ENCODE measurements around the gene PGA3.
"Not testable (repeated sequence)": the region's sequence is repeated elsewhere in the genome, so short reads cannot be mapped to it uniquely, and the experiment has no call there.

PGA3 gene

GRCh38 chr11:61202950-61203746 is at the start of gene PGA3:
Gene PGA3 (plus strand): TSS chr11:61203515. CDS start chr11:61203565, 50 bp downstream.
- not testable (repeated sequence) for DNase-seq (ENCODE audit: low spot score)

DNA sequence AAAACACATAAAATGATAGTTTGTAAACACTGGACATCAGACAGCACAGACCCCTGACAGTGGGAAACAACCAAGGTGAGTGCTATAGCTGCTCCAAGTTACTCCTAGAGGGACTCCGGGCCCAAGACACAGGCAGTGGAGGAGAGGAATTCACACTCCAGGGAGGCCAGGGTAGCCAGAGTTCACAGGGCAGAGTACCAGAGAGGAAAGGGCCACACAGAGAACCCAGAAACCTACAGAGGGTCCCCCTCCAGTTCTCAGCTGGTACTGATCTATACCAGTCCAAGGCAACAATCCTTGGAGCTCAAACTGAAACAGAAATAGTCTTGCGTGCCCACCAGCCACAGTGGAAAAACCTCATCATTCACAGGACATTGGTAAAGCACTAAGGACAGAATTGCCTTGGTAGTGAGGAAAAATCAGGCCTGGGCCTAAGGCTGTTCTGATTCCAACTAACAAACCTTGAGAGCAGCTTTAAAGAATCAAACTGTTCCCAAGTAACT is 49.7 kb upstream of the PGA3 start:
- no peak for DNase-seq (ENCODE audit: low spot score)

- DNase-seq (ENCODE audit: low spot score): no peak
Measured at GRCh38 chr11:61154528-61154927, 48.8 kb upstream of the PGA3 start.

DNA sequence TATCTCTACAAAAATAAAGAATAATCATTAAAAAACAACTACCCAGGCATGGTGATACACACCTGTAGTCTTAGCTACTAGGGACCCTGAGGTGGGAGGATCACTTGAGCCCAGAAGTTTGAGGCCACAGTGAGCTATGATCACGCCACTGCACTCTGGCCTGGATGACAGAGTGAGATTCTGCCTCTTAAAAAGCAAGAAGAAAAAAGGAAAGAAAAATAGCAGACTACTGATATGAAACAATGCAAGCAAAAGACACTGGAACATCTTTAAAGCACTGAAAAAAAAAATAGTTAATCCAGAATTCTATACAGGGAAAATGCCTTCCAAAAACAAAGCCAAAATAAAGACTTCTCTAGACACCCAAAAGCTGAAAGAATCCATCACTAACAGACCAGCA is 48.0 kb upstream of the PGA3 start:
- DNase-seq (ENCODE audit: low spot score): no peak

DNA sequence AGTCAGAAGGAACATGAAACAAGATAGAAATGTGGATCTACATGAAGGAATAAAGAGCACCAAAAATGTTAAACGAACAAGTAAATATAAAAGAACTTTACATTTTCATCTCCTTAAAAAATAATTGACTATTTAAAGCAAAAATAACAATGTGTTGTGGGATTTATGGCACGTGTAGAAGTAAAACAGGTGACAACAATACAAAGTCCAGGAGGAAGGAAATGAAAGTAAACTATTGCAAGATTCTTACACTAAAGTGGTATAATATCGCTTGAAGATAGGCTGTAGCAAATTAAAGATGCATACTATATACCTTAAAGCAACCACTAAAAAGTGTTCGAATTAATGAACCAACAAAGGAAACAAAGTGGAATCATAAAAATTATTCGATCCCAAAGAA is 47.6 kb upstream of the PGA3 start:
- DNase-seq (ENCODE audit: low spot score): no peak

GRCh38 chr11:61157743-61158142 is 45.6 kb upstream of the PGA3 start:
- DNase-seq (ENCODE audit: low spot score): no peak

DNA sequence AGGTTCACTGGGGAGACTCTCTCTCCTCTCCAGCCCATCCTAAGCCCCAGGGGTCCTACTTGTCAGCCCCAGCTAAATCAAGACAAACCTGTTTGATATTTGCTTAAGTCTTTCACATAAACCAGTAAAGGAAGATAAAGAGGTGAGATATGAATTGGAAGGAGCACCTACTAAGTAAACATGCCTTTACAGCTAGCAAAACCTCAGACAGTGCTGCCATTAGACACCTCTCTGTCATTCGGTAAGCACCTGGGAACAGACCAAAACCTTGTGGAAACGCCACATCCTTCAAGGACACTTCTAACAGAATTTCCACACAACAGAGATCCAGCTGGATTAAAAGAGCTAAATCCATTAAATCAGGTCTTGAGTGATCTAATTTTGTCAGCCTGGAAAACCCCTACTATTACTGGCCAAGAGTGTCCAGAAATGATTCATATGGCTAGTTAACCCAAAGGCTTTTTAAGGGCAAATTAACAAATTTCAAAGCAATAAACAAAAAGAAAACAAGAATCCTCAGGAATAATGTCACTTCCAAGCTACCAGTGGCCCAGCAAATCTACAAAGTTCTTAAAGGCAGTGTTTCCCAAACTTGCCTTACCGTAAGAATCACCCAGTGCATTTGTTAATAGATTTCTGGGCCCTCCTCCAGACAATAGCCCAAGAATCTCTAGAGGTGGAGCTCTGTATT is 44.5 kb upstream of the PGA3 start:
- no peak for DNase-seq (ENCODE audit: low spot score)

DNA sequence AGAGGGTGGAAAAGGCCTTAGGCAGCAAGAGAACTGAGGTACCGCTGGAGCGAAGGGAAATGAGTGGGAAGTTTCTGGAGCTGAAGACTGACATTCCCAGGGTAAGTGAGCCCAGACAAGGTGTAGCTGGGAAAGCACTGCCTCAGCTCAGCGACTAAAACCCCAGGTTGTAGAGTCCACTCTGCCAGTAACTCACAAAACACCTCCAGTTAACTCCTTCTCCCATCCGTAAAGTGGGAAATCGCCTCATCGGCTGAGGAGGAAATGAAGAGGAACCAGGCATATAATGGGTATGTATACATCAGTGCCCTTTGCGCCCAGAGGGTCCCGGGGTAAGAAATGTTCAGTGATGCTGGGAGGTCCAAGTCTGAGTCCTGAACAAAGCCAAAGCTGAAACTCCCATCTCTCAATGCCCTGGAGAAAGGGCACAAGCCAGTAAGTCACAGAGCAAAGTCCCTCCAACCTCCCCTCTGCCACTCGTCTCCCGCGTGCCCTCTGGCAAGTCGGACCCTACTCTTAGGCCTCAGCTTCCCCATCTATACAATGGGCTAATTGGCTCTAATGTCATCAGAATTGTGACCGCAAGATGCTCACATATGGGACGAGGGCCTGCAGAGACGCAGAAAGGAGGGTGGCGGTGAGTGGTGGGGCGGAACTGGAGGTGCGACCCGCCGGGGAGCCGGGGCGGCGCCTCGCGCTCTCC is 42.7 kb upstream of the PGA3 start:
- DNase-seq (ENCODE audit: low spot score): peak; percentile 20

- DNase-seq (ENCODE audit: low spot score): peak; percentile 90
Measured at GRCh38 chr11:61161190-61162091, 41.9 kb upstream of the PGA3 start, which contains the start of gene VPS37C. Gene VPS37C (minus strand): TSS chr11:61161426. CDS start chr11:61138829, 22,597 bp downstream.

DNA sequence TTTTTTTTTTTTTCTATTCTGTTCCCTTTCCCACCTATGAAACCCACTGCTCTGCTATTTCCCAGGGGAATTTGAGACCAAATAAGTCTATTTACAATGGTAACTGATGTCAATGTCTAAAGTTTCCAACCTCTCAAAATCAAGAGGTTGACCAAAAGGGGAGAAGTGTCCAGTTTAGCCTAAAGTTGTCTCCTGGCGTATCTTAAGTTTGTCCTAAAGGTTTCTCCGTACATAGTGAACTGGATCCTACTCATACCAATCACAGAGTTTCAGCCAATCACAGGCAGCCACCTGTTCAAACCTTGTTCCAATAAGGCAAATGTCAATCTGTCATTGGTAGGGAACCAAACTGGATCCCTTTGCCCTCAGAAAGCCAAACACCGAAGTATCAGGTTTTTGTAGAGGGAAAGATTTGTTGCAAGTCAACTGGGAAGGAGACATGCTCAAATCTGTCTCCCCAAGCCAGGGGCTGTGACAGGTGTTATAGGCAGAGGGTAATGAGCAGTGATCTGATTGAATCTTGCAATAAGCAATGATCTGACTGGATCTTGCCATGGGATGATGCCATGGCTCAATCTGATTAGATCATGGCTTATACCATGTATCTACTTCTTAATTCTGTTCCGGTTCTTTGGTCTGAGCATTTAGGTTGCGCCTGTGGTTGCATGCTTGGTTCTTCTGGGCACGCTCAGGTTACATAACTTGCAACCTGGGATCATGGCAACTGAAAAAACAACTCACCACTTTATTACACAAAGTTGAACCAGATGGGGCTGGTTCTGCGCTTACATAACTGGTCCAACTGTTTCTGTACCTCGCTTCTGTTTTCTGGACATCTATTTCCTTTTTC is 41.0 kb upstream of the PGA3 start:
- DNase-seq (ENCODE audit: low spot score): peak; percentile 68

- no peak for DNase-seq (ENCODE audit: low spot score)
Measured at GRCh38 chr11:61163021-61163420, 40.3 kb upstream of the PGA3 start.

DNA sequence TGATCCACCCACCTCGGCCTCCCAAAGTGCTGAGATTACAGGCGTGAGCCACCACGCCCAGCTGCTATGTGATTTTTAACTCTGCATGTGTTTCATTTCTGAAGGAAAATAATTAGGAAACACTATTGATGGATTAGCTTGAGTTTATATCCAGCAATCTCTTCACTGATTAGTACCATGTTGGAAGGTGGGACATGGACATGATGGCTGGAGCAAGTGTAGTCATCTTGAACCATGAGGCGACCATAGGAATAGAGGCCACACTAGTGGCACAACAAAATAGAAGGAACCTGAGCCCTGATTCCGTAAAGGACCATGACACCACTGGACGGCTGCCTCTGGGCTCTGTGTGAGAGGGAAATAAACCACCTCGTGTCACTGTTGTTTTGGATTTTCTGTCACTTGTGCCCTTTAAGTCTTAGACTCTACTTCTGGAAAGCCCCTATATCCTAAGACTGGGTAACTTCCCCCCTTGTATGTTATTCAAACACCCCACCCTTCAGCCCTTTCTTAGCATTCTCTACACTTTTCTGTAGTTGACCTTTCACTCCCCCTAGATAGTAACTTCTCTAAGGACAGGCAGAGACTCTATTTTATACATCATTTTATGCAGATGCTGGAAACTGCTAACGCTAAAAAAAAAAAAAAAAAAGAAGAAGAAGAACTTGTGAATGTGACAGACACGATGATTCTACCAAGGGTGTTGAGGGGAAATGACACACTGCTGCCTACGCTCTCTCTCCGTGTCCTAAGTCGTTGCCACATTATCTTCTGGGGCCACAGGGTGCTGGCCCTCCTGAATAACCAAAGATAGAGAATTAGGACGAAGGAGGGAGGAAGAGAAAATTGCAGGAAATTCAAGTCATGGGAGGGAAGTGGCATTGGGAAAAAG is 39.4 kb upstream of the PGA3 start:
- DNase-seq (ENCODE audit: low spot score): no peak

- DNase-seq (ENCODE audit: low spot score): no peak
Measured at GRCh38 chr11:61164606-61165424, 38.5 kb upstream of the PGA3 start.

GRCh38 chr11:61165785-61166184 is 37.5 kb upstream of the PGA3 start:
- DNase-seq (ENCODE audit: low spot score): not testable (repeated sequence)

DNA sequence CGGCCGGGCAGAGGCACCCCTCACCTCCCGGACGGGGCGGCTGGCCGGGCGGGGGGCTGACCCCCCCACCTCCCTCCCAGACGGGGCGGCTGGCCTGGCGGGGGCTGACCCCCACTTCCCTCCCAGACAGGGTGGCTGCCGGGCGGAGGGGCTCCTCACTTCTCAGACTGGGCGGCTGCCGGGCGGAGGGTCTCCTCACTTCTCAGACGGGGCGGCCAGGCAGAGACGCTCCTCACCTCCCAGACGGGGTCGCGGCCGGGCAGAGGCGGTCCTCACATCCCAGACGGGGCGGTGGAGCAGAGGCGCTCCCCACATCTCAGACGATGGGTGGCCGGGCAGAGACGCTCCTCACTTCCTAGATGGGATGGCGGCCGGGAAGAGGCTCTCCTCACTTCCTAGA is 37.0 kb upstream of the PGA3 start:
- not testable (repeated sequence) for DNase-seq (ENCODE audit: low spot score)

- DNase-seq (ENCODE audit: low spot score): no peak
Measured at GRCh38 chr11:61168042-61168688, 35.1 kb upstream of the PGA3 start.

DNA sequence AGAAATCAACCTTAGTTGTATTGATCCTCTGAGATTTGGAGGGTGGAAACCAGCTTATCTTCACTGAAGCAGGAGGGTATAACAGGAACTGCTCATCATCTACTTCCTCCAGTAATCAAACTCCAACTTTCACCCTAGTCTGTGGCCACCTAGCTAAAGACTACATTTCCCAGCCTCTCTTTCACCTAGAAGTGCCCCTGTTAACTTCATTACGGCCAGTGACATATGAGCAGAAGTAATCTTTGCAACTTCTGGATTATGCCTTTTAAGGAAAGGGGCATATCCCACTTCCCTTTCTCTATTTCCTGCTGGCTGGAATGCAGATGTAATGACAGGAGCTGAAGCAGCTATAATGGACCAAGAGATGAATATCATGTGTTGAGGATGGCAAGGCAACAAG is 34.5 kb upstream of the PGA3 start:
- no peak for DNase-seq (ENCODE audit: low spot score)

DNA sequence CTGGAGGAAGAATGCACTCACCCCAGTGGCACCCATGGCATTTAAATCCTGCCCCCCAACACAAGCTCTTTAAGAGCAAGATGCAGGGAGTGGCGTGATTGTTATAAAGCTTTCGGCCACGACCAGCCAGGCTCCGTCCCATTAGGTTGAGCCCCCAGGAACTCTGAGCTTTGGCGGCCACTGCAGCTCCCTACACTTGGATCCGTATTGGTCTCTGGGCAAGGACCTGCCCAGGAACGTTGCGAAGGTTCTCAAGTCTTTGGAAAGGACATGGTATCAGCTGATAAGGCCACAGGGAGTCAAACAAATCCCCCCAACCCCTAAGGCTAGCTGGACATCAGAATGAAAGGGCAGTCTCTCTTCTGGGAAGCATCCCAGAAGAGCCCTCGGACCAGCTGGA is 32.7 kb upstream of the PGA3 start:
- no peak for DNase-seq (ENCODE audit: low spot score)
